ENCODE measurements around the gene PHF12. TPM values are rescaled to one million over a fixed set of nuclear protein-coding genes. Genes with fewer than 3 reads are reported as not detected.
A peak's percentile ranks its signal among the peaks of the same experiment; 100 is the strongest.

PHF12 gene
- total and polyA plus RNA-seq, 2 of the 4 experiments (the other 2 are of a cell fraction) = 24.4 to 25.6 TPM

GRCh38 chr17:28968231-28968913 lies 17.1 kb upstream of the PHF12 start:
- Histone ChIP-seq H3K14ac (replicated peaks; ENCODE audit: low read depth, low read length) (no peak overlapping the region), H2BK20ac (ENCODE audit: low read depth, low read length) (no peak overlapping the region), H3K9me3 (ENCODE audit: control insufficient read depth, insufficient read depth, low read length) (no peaks in the 10 kb centered on the region), H2BK5ac (ENCODE audit: low read depth, low read length, poor library complexity, severe bottlenecking) (no peak overlapping the region), H4K91ac (ENCODE audit: insufficient read depth, low read depth, low read length) (no peak overlapping the region), H4K20me1 (ENCODE audit: insufficient read depth, low read length) (no peaks in the 10 kb centered on the region), H3K79me1 (ENCODE audit: low read depth in 1 of 2, low read length in 2 of 2) (no peaks in the 10 kb centered on the region), H2BK15ac (ENCODE audit: low read depth, low read length) (no peak overlapping the region), H3K4me3 (ENCODE audit: insufficient read depth, low read depth, low read length) (no peak overlapping the region), H2AK9ac (replicated peaks; ENCODE audit: low read depth, low read length, poor library complexity) (no peak overlapping the region), H3K9me1 (ENCODE audit: insufficient read depth, low read length) (0 out of 2 replicates have a peak, but pooled peaks cover 4% of the 10 kb centered on the region), H3K4me1 (ENCODE audit: control insufficient read depth, insufficient read depth, low read length) (peaks cover 4% of the 10 kb centered on the region; the same call in 1 of the 2 replicates), H2AK5ac (ENCODE audit: low read depth, low read length) (no peak overlapping the region), H3K27ac (ENCODE audit: insufficient read depth, low read length) (no peak overlapping the region), H3K27me3 (ENCODE audit: control insufficient read depth, insufficient read depth, low read length) (peaks cover 34% of the 10 kb centered on the region), H4K8ac (ENCODE audit: low read depth in 2 of 2, low read length in 2 of 2) (no peak overlapping the region), H3K36me3 (ENCODE audit: control insufficient read depth, insufficient read depth, low read length) (no peaks in the 10 kb centered on the region), H2AFZ (replicated peaks; ENCODE audit: low read length, poor library complexity) (no peak overlapping the region), H3K4ac (ENCODE audit: low read depth, low read length) (no peak overlapping the region), H3K18ac (ENCODE audit: low read depth, low read length) (no peak overlapping the region), H3K4me2 (ENCODE audit: low read depth, low read length) (no peak overlapping the region), H3K9ac (ENCODE audit: low read depth, low read length) (no peak overlapping the region), H3K23ac (ENCODE audit: low read depth, low read length) (no peak overlapping the region), H2BK120ac (ENCODE audit: low read depth, low read length) (no peak overlapping the region), H4K5ac (ENCODE audit: low read depth, low read length) (no peak overlapping the region), H3K56ac (ENCODE audit: extremely low read depth, insufficient read depth, low read length) (no peak overlapping the region)
- ChIA-PET CTCF (interaction anchor here (1.0 to 1.5 kb wide), 2 partner anchors 143 to 149 kb away, joined by 3 to 6 read pairs; no protein-coding TSS in a partner anchor), POLR2A (ENCODE audit: unreplicated experiment) (no interaction called here)
- BruUV-seq (replicated peaks) = no TSS peak
- in situ Hi-C loops (cut with MboI; ENCODE audit: low sequenced_read_pairs) (loop anchor here (5.0 kb wide), 1 partner anchor 139 kb away; no protein-coding TSS in a partner anchor), intact Hi-C loops (cut with micrococcal nuclease) (loop anchor here (2.0 to 10.0 kb wide), 2 partner anchors 38 to 76 kb away; partner anchors contain the start of genes PIPOX and SEZ6), dilution Hi-C loops (cut with HindIII; ENCODE audit: low sequenced_read_pairs, unreplicated experiment) (no loop called here)
- DNase-seq (no peak), ATAC-seq (ENCODE audit: low read depth) (peak; percentile 6; the same call in 1 of the 2 replicates)
- TF ChIP-seq USF2 (IDR thresholded peaks at IDR 0.05; ENCODE audit: low read depth, low read length) = no peak
- TF ChIP-seq ELK1 (IDR thresholded peaks at IDR 0.05; ENCODE audit: borderline replicate concordance, low read depth, low read length) = no peak
- no peak for TF ChIP-seq SMC3 (IDR thresholded peaks at IDR 0.05; ENCODE audit: low read depth, low read length)
- no peak for TF ChIP-seq RCOR1 (IDR thresholded peaks at IDR 0.05; ENCODE audit: insufficient replicate concordance, low read length)
- TF ChIP-seq CTCF (conservative IDR thresholded peaks at IDR 0.05; ENCODE audit: low read depth, low read length) = no peak
- no peak for TF ChIP-seq CHD1 (IDR thresholded peaks at IDR 0.05; ENCODE audit: low read depth, low read length)
- no peak for TF ChIP-seq CEBPB (IDR thresholded peaks at IDR 0.05; ENCODE audit: low read depth, low read length)
- no peak for TF ChIP-seq MAFK (IDR thresholded peaks at IDR 0.05; ENCODE audit: low read depth, low read length)
- no CpG with 5 or more reads among the region's 10 CpGs for WGBS, 2 experiments (ENCODE audit: extremely low coverage in 2 of 2, insufficient read length in 1 of 2)
